ENCODE measurements around the gene CPT1B. TPM values are rescaled to one million over a fixed set of nuclear protein-coding genes. Genes with fewer than 3 reads are reported as not detected.

The CPT1B gene
- total and polyA plus RNA-seq, 2 experiments from 2014 or later, result 5.6 to 14.4 TPM

- peak overlapping the region; percentile 81 for H3K4me2 ChIP-seq
- Mint-ChIP-seq H3K27ac (no peak overlapping the region), H3K36me3 (ENCODE audit: low read depth) (peaks cover 3% of the 10 kb centered on the region; the same call in 1 of the 3 replicates), H3K4me1 (peaks cover 16% of the 10 kb centered on the region), H3K9me3 (0 out of 3 replicates have a peak, but pooled peaks cover 3% of the 10 kb centered on the region), H3K27me3 (ENCODE audit: insufficient read depth, low read depth, poor library complexity) (peaks cover 65% of the 10 kb centered on the region), H3K4me3 (0 out of 3 replicates have a peak overlapping the region, but pooled peaks have one; percentile 27)
- ATAC-seq, result peak; percentile 20
- H3K36me3 ChIP-seq (ENCODE audit: insufficient read depth), result no peaks in the 10 kb centered on the region
- TF ChIP-seq ZNF462 (CRISPR knock-in tag; IDR thresholded peaks at IDR 0.05) (no peak), EZH2 (IDR thresholded peaks at IDR 0.05; ENCODE audit: low read depth, unreplicated experiment) (peak; percentile 90), ZNF114 (CRISPR knock-in tag; IDR thresholded peaks at IDR 0.05) (no peak), CREB1 (CRISPR knock-in tag; IDR thresholded peaks at IDR 0.05; ENCODE audit: low read depth) (no peak), REST (IDR thresholded peaks at IDR 0.05; ENCODE audit: unreplicated experiment) (peak; percentile 13)
- peaks cover 76% of the 10 kb centered on the region for H3K27me3 ChIP-seq (ENCODE audit: insufficient read depth)
- H3K79me2 ChIP-seq (replicated peaks; ENCODE audit: insufficient read depth), result no peaks in the 10 kb centered on the region
- H3K4me1 ChIP-seq (ENCODE audit: insufficient read depth), result no peaks in the 10 kb centered on the region; the same call in 1 of the 2 replicates
- H4K20me1 ChIP-seq (replicated peaks; ENCODE audit: insufficient read depth), result no peaks in the 10 kb centered on the region
- H3K4me3 ChIP-seq, result peak overlapping the region; percentile 51
- peak overlapping the region; percentile 76; the same call in 1 of the 2 replicates for H2AFZ ChIP-seq
- no peaks in the 10 kb centered on the region for H3F3A ChIP-seq (replicated peaks; ENCODE audit: low read depth)
- H3K27ac ChIP-seq (ENCODE audit: low read depth), result no peak overlapping the region
- H3K9me2 ChIP-seq (ENCODE audit: insufficient read depth), result no peaks in the 10 kb centered on the region
- peak; percentile 60 for DNase-seq (ENCODE audit: low spot score)
These were observed 25.5 kb upstream of the CPT1B start for GRCh38 chr22:50603511-50604255.

Measured in GM23338 (cell line).